ENCODE data around the gene ZNF511.

The ZNF511 gene

DNA sequence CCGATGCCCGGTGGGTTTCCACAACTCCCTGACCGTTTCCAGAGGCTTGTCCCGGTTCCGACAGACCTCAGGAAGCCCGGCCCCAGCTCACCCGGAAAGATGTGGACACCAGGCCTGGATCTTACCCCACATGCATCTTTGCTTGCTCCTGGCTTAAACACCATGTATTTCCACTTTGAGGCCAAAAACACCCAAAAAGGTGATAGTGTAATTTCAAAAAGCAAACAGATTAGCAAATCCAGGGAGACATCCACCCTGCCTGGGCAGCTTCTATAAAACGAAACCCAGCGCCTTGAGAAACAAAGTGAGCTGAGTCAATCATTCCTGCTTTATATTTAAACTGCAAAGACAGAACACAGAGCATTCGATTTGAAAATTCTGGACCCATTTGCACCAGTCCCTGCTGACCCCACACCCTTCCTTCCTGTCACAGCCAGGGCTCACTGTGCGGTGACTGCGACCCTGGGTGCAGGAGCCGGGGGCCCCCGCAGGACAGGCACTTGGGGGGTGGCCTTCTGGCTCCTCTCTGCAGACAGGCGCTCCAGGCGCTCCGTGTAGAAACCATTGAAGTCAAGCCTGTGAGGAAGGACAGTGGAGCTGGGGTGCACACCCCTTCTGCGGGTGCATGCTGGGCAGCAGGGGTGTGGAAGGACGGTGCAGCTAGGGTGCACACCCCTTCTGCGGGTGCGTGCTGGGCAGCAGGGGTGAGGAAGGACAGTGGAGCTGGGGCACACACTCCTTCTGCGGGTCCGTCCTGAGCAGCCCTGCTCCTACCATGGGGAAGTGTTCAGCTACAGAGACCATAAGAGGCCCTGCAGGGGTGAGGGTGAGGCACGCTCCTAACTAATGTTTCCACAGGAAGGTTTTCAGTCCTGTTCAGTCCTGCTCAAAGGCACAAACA lies 29.1 kb upstream of the ZNF511 start:
- Mint-ChIP-seq H3K27ac (peak overlapping the region; percentile 51), H3K9me3 (no peaks in the 10 kb centered on the region), H3K4me3 (no peak overlapping the region), H3K27me3 (ENCODE audit: low read depth, poor library complexity) (peaks cover 13% of the 10 kb centered on the region), H3K36me3 (ENCODE audit: low read depth) (peaks cover 19% of the 10 kb centered on the region), H3K4me1 (peaks cover 35% of the 10 kb centered on the region)
- no peak for DNase-seq
- TF ChIP-seq, protein P1, sequence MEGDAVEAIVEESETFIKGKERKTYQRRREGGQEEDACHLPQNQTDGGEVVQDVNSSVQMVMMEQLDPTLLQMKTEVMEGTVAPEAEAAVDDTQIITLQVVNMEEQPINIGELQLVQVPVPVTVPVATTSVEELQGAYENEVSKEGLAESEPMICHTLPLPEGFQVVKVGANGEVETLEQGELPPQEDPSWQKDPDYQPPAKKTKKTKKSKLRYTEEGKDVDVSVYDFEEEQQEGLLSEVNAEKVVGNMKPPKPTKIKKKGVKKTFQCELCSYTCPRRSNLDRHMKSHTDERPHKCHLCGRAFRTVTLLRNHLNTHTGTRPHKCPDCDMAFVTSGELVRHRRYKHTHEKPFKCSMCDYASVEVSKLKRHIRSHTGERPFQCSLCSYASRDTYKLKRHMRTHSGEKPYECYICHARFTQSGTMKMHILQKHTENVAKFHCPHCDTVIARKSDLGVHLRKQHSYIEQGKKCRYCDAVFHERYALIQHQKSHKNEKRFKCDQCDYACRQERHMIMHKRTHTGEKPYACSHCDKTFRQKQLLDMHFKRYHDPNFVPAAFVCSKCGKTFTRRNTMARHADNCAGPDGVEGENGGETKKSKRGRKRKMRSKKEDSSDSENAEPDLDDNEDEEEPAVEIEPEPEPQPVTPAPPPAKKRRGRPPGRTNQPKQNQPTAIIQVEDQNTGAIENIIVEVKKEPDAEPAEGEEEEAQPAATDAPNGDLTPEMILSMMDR (IDR thresholded peaks at IDR 0.05) = no peak

DNA sequence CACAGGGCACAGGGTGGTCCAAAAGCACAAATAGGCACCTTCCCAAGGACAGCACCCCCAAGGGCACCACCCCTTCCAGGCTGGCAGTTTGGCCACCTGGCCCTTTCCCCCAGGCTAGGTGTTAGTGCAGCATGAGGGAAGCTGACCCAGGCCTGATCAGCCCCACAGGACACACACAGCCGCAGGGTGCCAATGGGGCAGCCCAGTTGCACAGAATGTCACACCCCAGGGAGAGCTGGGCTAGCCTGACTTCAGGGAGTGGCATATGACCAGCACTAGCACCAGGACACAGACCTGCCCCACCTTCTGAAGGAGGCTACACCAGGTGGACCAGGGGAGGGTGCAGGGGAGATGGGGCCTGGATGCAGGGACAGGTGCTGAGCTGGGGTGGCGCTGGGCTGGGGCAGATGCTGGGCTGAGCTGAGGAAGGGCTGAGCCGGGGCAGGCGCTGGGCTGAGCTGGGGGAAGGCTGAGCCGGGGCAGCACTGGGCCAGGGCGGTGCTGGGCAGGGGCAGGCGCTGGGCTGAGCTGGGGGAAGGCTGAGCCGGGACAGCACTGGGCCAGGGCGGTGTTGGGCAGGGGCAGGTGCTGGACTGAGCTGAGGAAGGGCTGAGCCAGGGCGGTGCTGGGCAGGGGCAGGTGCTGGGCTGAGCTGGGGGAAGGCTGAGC lies 28.2 kb upstream of the ZNF511 start:
- TF ChIP-seq, protein P1 (IDR thresholded peaks at IDR 0.05) = no peak
- Mint-ChIP-seq H3K4me3 (no peak overlapping the region), H3K27me3 (ENCODE audit: low read depth, poor library complexity) (peaks cover 9% of the 10 kb centered on the region), H3K4me1 (peaks cover 33% of the 10 kb centered on the region), H3K9me3 (no peaks in the 10 kb centered on the region), H3K36me3 (ENCODE audit: low read depth) (peaks cover 26% of the 10 kb centered on the region), H3K27ac (no peak overlapping the region)
- no peak for DNase-seq

DNA sequence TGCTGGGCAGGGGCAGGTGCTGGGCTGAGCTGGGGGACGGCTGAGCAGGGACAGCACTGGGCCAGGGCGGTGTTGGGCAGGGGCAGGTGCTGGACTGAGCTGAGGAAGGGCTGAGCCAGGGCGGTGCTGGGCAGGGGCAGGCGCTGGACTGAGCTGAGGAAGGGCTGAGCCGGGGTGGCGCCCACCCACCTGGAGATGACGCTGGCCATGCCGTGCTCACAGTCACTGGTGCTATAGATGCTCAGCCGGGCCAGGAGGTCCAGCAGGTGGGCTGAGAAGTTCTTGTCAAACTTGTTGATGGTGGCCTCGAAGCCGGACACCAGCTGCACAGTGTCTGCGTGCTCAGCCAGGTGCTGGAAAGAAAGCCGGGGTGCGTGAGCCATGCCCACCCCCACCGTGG lies 27.6 kb upstream of the ZNF511 start:
- Mint-ChIP-seq H3K27me3 (ENCODE audit: low read depth, poor library complexity) (peaks cover 3% of the 10 kb centered on the region), H3K4me3 (no peak overlapping the region), H3K36me3 (ENCODE audit: low read depth) (peaks cover 32% of the 10 kb centered on the region), H3K27ac (no peak overlapping the region), H3K4me1 (peaks cover 27% of the 10 kb centered on the region), H3K9me3 (no peaks in the 10 kb centered on the region)
- no peak for DNase-seq
- TF ChIP-seq, protein P1 (IDR thresholded peaks at IDR 0.05) = no peak

DNA sequence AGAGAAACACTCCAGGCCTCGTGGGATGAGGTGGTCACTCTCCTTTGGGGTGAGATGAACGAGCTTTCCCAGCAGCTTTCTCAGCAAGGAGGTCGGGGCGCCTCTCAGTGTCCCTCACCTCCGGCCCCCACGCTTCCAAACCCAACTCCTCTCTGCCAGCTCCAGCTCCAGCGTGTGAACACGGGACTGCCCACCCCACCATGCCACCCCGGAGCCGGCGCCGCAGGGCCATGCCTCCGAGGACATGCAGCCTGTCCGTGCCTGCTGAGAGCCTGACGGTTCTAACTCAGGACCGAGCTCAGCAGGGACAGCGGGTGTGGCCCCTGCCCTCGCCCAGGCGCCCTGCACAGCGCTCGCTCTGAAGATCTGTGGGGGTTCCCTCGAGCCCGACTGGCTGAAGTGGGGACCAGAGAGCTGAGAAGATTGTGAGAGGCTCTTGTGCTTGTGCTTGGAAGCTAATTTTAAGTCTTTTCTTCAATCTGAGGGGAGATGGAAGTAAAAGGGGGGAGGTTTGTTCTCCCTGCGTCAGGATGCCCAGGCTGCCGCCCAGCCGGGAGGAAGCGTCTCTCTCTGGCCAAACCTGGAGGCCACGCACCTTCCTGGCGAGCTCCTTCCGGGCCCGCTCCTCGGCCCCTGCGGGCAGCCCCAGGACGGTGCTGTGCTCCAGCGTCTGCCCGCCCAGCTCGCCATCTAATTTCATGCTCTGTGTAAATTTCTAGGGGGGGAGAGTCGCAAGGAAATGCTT lies 26.9 kb upstream of the ZNF511 start:
- H3K36me3 Mint-ChIP-seq (ENCODE audit: low read depth) = peaks cover 39% of the 10 kb centered on the region
- no peaks in the 10 kb centered on the region for H3K27me3 Mint-ChIP-seq (ENCODE audit: low read depth, poor library complexity)
- no peak for DNase-seq
- H3K4me3 Mint-ChIP-seq = no peak overlapping the region
- H3K9me3 Mint-ChIP-seq = no peaks in the 10 kb centered on the region
- H3K4me1 Mint-ChIP-seq = peaks cover 26% of the 10 kb centered on the region
- TF ChIP-seq, protein P1 (IDR thresholded peaks at IDR 0.05) = no peak
- no peak overlapping the region for H3K27ac Mint-ChIP-seq

DNA sequence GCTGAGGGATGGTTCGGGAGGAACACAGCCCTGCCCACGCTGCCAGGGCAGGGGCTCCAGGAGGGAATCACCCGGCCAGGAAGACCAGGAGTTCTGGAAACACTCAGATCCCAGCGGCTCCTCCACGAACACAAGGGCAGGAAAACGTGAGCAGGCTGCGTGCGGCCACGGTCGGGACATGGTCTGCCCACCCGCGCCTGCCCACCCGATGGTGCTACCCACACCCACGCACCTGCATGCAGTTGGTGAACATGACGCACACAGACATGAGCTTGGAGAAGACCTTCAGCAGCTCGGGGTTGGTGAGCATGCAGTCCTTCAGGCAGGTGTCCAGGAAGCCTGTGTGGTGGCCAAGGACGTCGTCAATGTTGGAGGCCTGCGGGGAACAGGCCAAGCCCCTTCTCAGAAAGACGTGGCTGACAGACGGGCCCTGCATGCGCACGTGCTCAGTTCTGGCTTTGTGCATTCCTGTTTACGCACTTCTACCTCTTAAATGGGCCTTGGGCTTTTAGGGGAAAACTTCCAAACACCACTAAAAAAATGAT lies 25.8 kb upstream of the ZNF511 start:
- H3K27me3 Mint-ChIP-seq (ENCODE audit: low read depth, poor library complexity) = no peaks in the 10 kb centered on the region
- DNase-seq = no peak
- TF ChIP-seq, protein P1 (IDR thresholded peaks at IDR 0.05) = no peak

More for the DNA sequence above, 25.8 kb upstream of the ZNF511 start:
- H3K4me3 Mint-ChIP-seq = no peak overlapping the region
- no peak overlapping the region for H3K27ac Mint-ChIP-seq
- no peaks in the 10 kb centered on the region for H3K9me3 Mint-ChIP-seq
- peaks cover 50% of the 10 kb centered on the region for H3K36me3 Mint-ChIP-seq (ENCODE audit: low read depth)
- peaks cover 21% of the 10 kb centered on the region for H3K4me1 Mint-ChIP-seq

Measured in nephron progenitor cell (in vitro differentiated cells).